Endothelial cell of hepatic sinusoid (primary cell): ENCODE data around the gene SIM2.

Experiments used
- in situ Hi-C: cut with HindIII; loops from 2 replicates; pipeline ENCODE4 v1.10.0; 2017; ENCODE audit warnings: low sequenced_read_pairs

SIM2 gene

GRCh38 chr21:36791180-36791579 lies 92.3 kb downstream of the SIM2 start:
- in situ Hi-C loops, result no loop called here

- in situ Hi-C loops, result no loop called here
Measured at GRCh38 chr21:36791695-36792470, 93.0 kb downstream of the SIM2 start.

GRCh38 chr21:36792505-36792967 lies 93.6 kb downstream of the SIM2 start:
- in situ Hi-C loops, result no loop called here

- in situ Hi-C loops, result no loop called here
Measured at GRCh38 chr21:36796070-36796469, 97.2 kb downstream of the SIM2 start.

GRCh38 chr21:36798491-36798890 lies 99.6 kb downstream of the SIM2 start:
- in situ Hi-C loops, result no loop called here
